PC-9 (cell line): Measurements from ENCODE around the gene SYT7.

Experiments used
- EZH2 ChIP-seq: fragments of 200-600 bp; sonication (generic); IDR thresholded peaks from 2 replicates; pipeline ENCODE4 v1.8.0; 2017; ENCODE audit warnings: antibody characterized with exemption, low read depth
- TF ChIP-seq, protein P1 (sequence below): fragments of 200-600 bp; sonication (generic); conservative IDR thresholded peaks from 2 replicates; pipeline ENCODE4 v1.6.1; 2017; ENCODE audit warnings: mixed run types, antibody characterized with exemption, mild to moderate bottlenecking, moderate library complexity

DNA sequence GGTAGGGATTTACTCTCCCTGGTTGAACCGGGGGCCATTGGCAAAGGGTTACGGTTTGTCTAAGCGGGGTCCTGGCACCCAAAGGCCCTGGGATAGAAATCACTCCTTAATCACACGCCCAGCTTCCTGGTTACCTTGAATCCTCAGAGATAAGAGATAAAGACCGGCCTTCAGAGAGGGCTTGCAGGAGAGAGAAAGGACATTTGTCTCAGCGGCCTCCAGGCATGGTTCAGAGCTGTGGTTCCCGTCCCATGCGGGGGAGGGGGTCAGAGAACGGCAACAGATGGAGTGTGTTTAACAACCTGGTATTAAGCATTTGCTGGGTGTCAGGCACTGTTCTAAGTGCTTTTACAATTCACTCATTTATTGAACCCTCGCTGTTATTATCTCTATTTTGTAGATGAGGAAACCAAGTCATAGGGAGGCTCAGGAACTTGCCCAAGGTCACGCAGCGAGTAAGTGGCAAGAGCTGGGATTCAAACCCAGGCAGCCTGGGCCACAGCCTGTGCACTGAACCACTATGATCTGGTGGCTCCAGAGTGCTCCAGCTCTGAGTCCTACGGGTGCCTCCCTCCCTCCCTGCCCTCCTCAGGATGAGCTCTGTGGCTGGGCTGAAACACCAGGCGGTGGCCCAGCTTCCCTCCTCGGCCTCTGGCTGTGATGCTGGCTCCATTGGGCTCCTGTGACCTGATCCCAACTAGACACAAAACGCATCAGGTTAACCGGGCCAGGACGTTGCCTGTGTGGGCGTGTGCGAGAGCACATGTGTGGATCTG is 53.7 kb downstream of the SYT7 start:
- TF ChIP-seq, protein P1, sequence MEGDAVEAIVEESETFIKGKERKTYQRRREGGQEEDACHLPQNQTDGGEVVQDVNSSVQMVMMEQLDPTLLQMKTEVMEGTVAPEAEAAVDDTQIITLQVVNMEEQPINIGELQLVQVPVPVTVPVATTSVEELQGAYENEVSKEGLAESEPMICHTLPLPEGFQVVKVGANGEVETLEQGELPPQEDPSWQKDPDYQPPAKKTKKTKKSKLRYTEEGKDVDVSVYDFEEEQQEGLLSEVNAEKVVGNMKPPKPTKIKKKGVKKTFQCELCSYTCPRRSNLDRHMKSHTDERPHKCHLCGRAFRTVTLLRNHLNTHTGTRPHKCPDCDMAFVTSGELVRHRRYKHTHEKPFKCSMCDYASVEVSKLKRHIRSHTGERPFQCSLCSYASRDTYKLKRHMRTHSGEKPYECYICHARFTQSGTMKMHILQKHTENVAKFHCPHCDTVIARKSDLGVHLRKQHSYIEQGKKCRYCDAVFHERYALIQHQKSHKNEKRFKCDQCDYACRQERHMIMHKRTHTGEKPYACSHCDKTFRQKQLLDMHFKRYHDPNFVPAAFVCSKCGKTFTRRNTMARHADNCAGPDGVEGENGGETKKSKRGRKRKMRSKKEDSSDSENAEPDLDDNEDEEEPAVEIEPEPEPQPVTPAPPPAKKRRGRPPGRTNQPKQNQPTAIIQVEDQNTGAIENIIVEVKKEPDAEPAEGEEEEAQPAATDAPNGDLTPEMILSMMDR: no peak
- no peak for TF ChIP-seq EZH2
